GM21423 (cell line): ENCODE measurements around the gene BRCA2.

ENCODE experiments used
- ATAC-seq: cut with Tn5 transposase; IDR thresholded peaks from one replicate; pipeline ENCODE4 v1.9.1; 2021; ENCODE audit warnings: mild to moderate bottlenecking, moderate library complexity; ENCODE audit not compliant: unreplicated experiment

BRCA2 gene

DNA sequence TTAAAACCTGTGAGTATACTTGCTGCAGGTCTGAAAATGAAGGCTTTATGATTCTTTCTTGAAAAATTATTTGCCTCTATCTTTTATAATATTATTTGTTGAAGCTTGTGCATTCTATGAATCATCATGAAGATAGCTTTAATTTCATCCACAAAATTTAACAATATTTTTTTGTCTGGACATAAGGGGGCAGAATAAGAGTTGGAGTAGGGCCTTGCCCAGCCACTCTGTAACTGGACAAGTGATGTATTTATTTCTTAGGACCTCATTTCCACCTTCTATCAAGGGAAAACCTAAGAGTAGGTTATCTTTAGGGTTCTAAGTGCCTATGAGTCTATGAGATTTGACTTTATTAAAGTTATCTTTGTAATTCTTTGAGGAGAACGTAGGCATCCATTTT, 62.7 kb downstream of the BRCA2 start:
- no peak for ATAC-seq

DNA sequence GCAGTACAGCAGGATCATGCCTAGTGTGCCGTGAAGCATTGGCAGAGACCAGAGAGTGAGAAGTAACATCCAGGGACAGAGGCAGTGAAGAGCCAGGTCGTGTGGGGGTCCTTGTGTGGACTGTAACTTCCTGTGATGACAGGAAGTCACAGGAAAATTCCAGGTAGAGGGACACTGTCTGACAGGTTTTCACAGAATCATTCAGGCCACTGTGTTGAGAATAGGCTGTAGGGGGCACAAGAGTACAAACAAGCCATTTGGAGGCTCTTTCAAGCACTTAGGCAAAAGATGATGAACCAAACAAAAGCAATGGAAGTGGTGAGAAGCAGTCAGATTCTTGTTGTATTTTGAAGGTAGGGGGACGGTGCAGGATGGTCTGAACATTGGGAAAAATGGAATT, 66.2 kb downstream of the BRCA2 start:
- ATAC-seq: no peak

DNA sequence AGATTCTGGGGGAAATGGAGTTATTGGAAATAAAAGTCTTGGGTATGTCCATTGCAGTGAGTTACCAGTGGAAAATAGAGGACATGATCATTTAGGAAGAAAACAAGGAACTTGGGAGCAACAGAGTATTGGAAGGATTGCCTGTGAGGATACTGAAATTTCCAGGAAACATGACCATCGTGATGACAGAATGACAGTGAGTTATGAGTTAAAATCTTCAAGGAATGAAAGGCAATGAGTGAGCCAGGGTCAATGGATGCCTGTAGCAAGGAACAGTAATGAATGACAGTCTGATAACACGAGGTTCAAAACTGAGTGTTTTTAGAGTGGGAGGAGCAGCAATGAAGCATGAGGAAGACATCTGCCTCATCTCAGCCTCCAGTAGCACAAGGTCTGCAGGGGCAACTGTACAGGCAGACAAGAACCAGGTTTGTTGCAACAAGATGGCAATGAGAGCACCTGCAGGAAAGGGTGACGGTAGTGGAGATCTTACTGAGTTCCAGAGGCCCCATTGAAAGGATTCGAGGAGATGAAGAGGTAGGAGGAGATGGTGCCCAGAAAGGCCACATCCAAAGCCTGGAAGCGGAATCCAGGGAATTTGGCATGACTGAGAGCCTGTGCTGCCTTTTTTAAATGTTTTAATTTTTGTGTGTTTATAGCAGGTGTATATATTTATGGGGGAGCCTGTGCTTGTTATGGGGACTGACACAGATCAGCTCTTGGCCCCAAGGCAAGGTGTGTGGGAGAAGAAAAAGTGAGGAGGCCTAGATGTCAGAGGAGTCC, 68.7 kb downstream of the BRCA2 start:
- ATAC-seq: no peak

DNA sequence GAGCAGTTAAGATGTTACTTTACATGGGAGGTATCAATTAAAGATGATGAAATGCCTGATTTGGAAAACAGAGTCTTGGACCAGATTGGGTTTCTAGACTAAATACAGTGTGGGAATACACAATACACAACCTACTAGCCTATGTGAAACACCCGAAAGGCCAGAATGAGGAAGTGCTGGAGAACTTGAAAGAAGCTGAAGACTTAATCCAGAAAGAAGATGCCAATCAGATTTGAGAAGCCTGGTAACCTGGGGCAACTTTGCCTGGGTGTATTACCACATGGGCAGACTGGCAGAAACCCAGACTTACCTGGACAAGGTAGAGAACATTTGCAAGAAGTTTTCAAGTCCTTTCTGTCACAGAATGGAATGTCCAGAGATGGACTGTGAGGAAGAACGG, 69.4 kb downstream of the BRCA2 start:
- ATAC-seq: no peak

DNA sequence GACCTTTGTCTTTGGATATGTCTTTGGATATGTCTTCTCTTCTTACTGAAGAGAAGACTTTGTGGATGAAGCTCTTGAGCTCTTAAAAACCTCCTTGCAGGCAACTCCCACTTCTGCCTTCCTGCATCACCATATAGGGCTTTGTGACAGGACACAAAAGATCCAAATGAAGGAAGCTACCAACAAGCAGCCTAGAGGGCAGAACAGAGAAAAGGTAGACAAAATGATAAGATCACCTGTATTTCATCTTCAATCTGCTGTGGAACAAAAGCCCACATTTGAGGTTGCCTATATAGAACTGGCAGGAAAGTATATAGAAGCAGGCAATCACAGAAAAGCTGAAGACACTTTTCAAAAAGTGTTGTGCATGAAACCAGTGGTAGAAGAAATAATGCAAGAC, 70.1 kb downstream of the BRCA2 start:
- ATAC-seq: no peak

DNA sequence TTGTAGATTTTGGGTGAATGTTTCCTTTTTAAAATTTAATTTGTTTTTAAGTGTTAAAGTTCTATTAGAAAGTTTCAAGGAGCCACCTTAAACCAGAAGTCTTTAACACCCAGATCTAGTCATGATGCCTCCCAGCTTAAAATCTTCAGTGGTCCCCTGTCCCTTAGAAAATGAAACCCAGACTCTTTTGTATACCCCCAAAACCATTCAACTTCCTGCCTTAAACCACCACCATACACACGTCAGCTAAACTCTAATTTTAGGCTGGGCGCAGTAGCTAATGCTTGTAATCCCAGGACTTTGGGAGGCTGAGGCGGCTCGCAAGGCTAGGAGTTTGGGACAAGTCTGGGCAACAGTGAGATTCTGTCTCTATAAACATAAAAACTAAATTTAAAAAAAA, 74.7 kb downstream of the BRCA2 start:
- peak; percentile 82 for ATAC-seq

DNA sequence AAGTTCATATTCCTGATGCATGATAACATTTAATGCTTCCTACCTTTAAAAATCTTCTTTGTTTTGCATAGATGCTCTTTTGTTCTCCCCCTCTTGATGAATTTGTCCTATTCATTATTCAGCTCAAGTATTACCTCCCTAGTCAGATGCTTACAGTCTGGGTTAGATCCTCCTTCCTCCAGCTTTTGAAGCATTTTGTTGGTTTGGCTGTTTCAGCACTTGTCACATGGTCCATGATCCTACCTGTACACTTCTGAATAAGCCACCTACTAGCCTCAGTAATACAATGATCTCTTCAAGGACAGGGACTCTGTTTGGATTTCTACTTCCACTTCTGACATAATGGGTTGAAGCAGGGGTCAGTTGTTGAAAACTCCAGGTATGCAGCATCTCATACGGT, 75.2 kb downstream of the BRCA2 start:
- no peak for ATAC-seq

DNA sequence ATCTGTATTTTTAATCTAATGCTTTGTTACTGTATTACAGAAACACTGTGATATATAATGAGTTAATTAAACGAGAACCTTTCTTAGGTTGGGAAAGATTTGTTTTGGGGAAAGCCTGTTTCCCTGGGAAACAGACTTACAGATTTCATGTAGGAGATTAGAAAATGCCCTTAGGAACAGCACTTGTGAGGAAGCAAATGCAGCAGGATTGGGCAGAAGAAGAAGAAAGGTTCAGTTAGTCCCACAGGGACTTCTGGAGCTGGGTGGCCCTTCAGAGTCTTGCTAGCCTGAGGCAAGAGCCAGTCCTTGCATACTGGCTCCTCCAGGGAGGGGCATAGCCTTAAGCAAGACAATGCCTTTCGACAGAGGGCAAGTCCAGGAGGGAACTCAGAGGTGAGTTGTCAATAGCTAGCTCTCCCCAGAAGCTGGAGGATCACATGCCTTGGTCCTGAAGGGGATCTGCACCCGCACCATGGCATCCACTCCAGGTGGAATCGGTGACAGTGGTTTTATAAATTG, 75.9 kb downstream of the BRCA2 start:
- ATAC-seq: no peak

DNA sequence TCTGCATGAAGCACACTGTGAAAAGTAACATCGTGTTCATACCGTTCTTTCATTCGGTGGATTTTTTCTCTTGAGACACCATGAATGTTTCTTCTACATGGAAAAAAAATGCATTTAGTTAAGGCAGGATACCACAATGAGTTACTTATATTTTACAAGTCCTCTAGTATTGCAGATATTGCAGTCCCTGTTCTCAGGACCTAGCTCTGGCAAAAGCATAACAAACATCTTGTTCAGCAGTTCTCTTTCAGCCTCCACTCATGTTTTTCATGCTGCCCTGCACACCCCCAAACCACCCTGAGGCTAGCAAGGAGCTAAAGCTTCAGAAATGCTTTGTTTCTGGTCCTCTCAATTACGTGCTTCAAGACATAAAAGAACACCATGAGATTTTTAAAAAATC, 87.8 kb downstream of the BRCA2 start:
- no peak for ATAC-seq

DNA sequence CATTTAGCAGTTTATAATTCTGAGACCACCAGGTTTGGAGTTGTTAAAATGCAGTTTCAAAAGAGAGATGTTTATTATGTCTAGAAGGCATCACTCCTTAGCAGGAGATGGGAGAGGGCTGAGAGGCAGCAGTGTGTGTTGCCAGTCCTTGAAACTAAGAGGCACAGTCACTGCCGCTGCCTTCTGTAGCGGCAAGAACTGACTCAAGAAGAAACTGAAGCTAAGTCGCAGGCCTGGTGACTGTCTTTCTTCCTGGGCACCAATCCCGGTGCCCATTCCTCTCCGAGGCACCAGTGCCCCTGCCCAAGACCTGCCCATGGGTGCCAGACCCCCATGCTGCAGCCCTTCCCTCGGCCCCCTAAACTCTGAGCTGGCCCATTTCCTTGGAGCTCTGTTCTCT, 92.5 kb downstream of the BRCA2 start:
- no peak for ATAC-seq

DNA sequence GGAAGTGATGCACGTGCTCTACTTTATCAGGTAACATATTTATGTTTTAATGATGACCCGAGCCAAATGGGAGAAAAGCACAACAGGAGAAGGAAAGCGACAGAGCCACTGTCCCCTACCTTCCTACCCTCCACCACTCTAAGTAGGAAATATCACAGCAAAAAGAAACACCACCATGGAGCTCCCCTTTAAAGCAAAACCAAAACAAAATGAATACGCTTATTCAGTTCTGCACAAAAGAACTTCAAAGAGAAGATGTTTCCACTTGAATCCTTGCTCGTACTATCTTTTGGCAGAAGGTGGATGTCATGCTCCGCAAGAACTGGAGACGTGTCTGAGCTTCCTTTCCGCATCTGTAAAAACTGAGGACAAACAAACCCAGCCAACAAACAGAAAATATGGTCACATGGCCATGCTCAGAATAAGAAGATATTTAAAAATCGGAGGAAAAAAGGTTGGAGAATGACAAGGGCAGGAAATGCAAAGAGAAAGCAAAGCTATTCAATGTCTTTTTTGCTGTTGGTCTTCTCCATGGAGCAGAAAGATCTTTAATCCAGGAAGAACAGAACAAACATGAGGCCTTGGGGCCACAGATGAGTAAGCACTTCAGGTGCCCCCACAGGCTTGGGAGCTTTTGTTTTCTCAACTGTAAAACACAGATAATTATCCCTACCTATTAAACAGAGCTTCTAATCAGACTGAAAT, 93.1 kb downstream of the BRCA2 start:
- ATAC-seq: no peak

DNA sequence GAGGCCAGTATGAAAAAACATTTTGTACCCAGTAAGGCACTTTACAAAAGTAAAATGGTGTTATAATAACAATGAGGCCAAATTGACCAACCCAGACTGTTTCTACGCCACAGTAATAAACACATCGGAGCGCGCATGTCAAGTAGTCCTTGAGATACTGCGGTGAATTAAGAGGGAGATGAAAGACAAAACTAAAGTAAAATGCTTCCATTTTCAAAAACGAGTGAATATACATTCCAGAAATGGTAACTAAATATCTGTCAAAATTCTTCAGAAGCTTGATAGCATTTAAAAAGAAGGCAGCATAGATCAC, 93.6 kb downstream of the BRCA2 start:
- no peak for ATAC-seq

DNA sequence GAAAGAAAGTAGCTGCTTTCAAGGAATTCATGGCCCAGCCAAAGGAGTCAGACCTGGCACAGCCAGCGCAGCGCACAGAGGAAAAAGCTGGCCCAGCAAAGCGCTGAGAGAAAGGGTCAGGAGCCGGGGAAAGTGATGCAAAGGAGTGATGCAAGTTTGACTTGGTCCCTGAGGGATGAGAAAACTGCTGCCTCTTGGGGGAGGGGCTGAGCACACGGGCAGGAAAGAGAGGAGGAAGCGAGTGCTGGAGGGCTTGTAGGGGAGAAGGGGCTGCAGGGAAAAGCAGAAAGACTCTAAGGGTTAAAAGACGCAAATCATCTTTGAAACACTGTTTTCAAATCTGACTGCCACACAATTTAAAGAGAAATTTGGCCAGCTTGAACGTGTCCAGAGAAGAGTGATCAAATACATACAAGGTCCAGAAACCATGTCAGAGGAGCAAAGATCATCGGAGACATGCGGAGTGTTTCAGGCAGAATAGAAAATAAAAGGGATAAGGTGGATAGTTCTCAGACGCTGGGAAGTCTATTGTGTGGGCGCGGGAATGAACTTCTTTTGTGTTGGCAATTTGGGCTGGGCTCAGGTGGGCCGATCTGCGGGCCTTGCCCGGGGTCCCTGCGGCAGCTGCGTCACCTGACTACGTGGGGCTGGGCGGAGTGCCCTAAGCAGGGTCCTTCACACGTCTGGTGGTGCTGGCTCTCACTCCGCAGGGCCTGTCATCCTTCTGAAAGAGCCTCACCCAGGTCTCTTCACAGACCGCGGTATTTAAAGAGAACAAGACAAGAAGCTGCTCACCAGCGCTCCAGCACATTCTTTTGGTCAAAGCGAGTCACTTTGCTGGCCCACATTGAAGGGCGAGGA, 94.5 kb downstream of the BRCA2 start:
- ATAC-seq: no peak

DNA sequence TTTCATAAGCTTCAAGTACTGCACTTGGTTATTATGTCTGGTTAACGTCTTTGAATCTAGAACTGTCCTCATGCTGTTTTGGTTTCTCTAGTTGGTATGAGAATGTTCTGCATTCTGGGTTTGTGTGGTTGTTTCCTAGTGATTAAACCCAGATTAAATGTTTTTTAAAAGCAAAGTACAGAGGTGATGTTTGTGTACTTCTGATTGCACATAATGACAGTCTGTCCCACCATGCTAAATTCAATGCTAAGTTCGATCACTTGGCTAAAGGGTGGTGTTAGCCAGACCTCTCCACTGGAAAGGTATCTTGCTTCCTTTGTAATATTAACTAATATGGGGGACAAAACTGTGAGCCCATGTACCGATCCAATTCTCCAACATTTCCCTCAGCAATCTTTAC, 98.0 kb downstream of the BRCA2 start:
- no peak for ATAC-seq

DNA sequence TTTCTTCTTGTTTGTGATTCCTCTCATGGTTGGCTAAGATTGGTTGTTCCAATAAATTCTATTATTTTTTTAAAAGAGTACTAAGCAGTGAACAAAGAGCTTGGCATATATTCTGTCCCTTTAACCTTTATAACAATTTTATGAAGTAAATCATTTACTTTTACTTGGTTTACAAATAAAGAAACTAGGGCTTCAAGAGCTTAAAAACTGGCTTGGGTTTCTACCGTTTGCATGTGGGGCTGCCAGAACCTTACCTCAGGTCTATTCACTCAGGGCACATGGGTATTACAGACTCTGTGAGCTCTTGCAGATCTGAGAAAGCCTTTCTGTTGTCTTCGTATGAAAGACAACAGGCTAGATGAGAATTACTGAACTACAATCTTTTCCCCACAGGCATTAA, 99.3 kb downstream of the BRCA2 start:
- ATAC-seq: no peak

DNA sequence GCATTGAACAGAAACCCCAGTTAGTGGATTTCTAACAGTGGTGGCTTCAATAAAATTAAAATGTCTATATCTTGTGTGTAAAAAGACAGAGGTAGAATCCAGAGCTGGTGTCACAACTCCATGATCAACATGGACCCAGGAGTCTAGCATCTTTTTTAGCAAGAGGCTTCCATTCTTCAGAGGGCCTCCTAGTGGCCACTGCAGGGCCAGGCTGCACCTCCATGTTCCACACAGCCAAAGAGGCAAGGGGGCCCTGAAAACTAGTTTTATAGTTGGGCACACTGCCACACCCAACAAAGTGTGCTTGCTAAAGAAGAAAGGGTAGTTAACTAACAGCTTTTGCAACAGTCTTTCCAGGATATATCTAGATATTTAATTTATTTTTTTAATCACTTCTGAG, 99.7 kb downstream of the BRCA2 start:
- no peak for ATAC-seq

DNA sequence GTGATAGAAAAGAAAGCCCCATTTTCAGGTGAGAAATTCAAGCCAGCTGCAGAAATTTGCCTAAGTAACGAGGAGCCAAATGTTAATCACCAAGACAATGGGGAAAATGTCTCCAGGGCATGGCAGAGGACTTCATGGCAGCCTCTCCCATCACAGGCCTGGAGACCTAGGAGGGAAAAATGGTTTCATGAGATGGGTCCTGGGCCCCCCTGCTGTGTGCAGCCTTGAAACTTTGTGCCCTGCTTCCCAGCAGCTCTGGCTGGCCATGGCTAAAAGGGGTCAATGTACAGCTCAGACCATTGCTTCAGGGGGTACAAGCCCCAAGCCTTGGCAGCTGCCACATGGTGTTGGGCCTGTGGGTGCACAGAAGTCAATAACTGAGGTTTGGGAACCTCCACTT, 102.7 kb downstream of the BRCA2 start:
- no peak for ATAC-seq

DNA sequence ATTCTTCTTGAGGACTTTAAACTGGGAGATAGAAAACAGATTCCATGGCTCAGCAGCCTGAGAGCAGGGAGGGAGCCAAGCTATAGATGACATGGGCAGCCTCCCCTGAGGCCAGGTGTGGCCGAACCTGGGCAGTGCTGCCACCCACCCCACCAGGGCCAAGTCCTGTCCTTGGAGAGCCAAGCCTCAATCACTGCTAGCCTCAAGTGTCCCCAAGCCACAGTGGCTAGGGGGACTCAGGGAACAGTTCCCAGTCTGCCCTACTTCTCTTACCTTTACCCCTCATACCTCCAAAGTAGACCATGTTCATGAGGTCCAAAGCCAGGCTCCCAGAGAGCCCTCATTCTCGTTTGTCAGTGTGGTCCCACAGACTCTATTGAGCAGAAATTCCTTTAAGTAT, 104.6 kb downstream of the BRCA2 start:
- no peak for ATAC-seq

DNA sequence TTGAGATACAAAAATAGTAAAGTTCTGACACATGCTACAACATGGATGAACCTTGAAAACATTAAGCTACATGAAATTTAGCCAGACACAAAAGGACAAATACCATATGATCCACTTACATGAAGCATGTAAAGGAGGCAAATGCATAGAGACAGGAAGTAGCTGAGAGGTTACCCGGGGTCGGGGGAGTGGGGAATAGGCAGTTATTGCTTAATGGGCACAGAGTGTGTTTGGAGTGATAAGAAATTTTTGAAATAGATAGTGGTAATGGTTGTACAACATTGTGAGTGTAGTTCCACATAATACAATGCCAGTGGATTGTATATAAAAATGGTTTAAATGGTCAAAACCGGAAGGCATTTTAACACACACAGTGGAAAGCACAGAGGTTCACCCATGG, 108.3 kb downstream of the BRCA2 start:
- ATAC-seq: no peak

DNA sequence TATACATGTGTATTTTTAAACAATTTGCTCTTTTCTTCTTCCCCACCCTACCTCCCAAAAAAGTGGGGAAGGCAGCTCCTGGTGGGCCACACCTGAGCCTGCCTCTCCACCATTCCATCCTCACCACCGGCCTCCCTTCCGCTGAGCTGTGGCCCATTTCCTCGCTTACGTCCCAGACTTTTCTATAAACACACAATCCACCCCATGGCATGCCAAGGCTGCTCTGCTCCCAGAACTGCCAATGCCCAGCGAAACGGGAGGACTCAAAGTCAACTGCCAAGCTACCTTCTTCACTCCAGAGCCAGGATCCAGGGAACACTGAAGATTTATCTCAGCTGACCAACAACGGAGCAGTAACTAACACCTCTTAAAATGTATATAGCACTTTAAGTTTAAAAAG, 109.8 kb downstream of the BRCA2 start:
- no peak for ATAC-seq

DNA sequence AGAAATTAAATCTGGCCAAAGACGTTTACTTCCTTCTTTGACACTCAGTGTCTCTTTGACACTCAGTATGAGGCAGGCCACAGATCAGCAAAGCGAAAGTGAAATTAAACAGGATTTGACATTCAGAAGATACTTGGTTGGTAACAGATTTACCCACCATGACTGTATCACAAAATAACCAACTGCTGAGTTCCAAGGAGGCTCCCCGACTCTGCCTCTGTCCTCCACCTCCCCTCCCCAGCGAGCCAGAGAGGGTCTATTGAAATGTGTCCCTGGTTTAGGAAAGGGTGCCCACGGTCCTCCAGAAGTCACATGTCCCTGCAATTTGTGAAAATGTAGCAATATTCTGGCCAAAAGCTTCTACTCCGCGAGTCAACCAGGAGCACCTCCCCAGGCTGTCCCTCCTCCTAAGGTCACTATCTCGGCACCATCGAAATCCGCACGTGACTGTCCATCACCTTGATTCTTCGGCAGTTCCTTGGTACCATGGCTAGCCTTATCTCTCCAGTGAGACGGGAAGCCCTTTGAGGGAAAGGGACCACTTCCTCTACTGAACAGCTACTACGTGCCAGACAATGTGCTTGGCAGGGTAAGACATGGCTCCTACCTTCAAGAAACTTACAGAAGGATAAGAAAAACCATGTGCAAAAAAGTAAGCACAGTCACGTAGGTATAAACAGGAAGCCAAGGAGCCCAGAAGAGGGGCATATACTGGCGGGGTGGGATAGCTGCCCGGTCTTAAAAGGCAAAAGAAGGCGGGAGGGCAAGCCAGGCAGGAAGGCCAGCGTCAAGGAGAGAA, 111.1 kb downstream of the BRCA2 start:
- peak; percentile 32 for ATAC-seq
